GM21390 (cell line): ENCODE measurements around the gene ZNF330.
"Not testable (repeated sequence)": the region's sequence is repeated elsewhere in the genome, so short reads cannot be mapped to it uniquely, and the experiment has no call there.

ENCODE experiments used
- ATAC-seq: cut with Tn5 transposase; IDR thresholded peaks from one replicate; pipeline ENCODE4 v1.9.1; 2021; ENCODE audit not compliant: unreplicated experiment

The ZNF330 gene

GRCh38 chr4:141220691-141221659 is at the start of gene ZNF330:
Gene ZNF330, plus strand, starts transcription at chr4:141220895. Its CDS starts 1,477 bp downstream, at chr4:141222372.
- ATAC-seq, result peak; percentile 89

GRCh38 chr4:141174457-141174856 is 46.2 kb upstream of the ZNF330 start:
- ATAC-seq, result no peak

GRCh38 chr4:141177171-141177570 is 43.5 kb upstream of the ZNF330 start:
- no peak for ATAC-seq

- no peak for ATAC-seq
Measured at GRCh38 chr4:141179474-141180373, 41.0 kb upstream of the ZNF330 start.

GRCh38 chr4:141180991-141181761 is 39.5 kb upstream of the ZNF330 start:
- ATAC-seq, result no peak

GRCh38 chr4:141183491-141183890 is 37.2 kb upstream of the ZNF330 start:
- not testable (repeated sequence) for ATAC-seq

GRCh38 chr4:141192564-141192963 is 28.1 kb upstream of the ZNF330 start:
- no peak for ATAC-seq

GRCh38 chr4:141193516-141194034 is 27.1 kb upstream of the ZNF330 start:
- ATAC-seq, result no peak

GRCh38 chr4:141195095-141195707 is 25.5 kb upstream of the ZNF330 start:
- ATAC-seq, result no peak

- ATAC-seq, result no peak
Measured at GRCh38 chr4:141196227-141196933, 24.3 kb upstream of the ZNF330 start.

- ATAC-seq, result no peak
Measured at GRCh38 chr4:141207961-141208360, 12.7 kb upstream of the ZNF330 start.

- ATAC-seq, result no peak
Measured at GRCh38 chr4:141210168-141210567, 10.5 kb upstream of the ZNF330 start.

- ATAC-seq, result no peak
Measured at GRCh38 chr4:141213550-141213991, 7.1 kb upstream of the ZNF330 start.

- ATAC-seq, result no peak
Measured at GRCh38 chr4:141215030-141215429, 5.7 kb upstream of the ZNF330 start.

- no peak for ATAC-seq
Measured at GRCh38 chr4:141216002-141216761, 4.5 kb upstream of the ZNF330 start.

- ATAC-seq, result peak; percentile 20
Measured at GRCh38 chr4:141220271-141220670, 424 bp upstream of the ZNF330 start.

- ATAC-seq, result no peak
Measured at GRCh38 chr4:141223418-141223817, 2.7 kb downstream of the ZNF330 start.

- ATAC-seq, result not testable (repeated sequence)
Measured at GRCh38 chr4:141227280-141227679, 6.6 kb downstream of the ZNF330 start.
